ENCODE data around the gene STXBP1. TPM values are rescaled to one million over a fixed set of nuclear protein-coding genes. Genes with fewer than 3 reads are reported as not detected.

STXBP1 gene
- total and polyA plus RNA-seq, 9 donors = 5.3 to 19.5 (median 13.1) TPM

DNA sequence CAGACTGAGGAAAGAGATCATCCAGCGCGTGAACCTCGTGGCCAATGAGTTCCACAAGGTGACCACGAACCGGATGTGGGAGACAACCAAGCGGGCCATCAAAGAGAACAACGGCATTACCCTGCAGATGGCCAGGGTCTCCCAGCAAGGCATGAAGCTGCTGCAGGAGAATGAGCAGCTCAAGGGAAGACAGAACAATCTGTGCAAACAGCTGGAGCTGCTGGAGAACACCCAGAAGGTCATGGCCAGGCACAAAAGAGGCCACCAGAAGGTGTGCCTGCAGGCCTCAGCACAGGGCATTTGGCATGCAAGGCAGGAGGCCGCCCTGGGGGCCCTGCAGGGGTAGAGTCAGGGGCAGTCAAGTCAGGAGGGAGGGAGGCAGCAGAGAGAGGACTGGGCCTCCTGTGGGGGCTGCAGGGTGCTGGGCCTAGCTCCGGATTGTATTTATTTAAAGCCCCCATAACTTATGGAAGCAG, 99.2 kb downstream of the STXBP1 start:
- WGBS (ENCODE audit: insufficient coverage) = 52% methylated on average over 8 of the region's 9 CpGs
- H3K27me3 ChIP-seq (ENCODE audit: control insufficient read depth, insufficient read depth, low read length) = no peaks in the 10 kb centered on the region
- H3K36me3 ChIP-seq (ENCODE audit: control insufficient read depth, insufficient read depth, low read length) = peaks cover 7% of the 10 kb centered on the region
- no peaks in the 10 kb centered on the region for H3K9me3 ChIP-seq (replicated peaks; ENCODE audit: control insufficient read depth, low read depth, low read length)
- no peak for DNase-seq
- H3K4me1 ChIP-seq (ENCODE audit: control insufficient read depth, insufficient read depth, low read length) = peaks cover 40% of the 10 kb centered on the region
- H3K27ac ChIP-seq (ENCODE audit: low read length) = no peak overlapping the region
- H3K4me3 ChIP-seq (ENCODE audit: low read length) = no peak overlapping the region

DNA sequence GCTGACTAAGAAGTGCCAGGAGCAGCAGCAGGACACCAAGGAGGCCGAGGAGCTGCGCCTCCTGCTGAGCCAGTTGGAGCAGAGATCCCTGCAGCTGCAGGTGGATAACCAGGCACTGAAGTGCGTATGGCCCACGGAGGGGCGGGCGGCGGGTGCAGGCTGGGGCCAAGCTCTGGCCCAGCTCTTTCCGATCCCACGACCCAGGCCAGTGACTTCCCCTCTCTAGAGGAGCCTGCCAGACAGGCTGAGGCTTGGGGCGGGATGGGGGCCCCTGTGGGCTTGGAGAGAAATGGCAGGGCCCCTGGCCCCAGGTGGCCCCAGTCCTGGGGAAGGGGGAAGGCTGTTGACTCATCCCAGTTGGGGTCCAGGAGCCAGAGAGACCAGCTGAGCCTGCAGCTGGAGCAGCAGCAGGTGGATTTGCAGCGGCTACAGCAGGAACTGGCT, 99.8 kb downstream of the STXBP1 start:
- H3K27ac ChIP-seq (ENCODE audit: low read length) = no peak overlapping the region
- 36% methylated on average over 7 of the region's 11 CpGs for WGBS (ENCODE audit: insufficient coverage)
- peak; percentile 64 for DNase-seq
- no peaks in the 10 kb centered on the region for H3K9me3 ChIP-seq (replicated peaks; ENCODE audit: control insufficient read depth, low read depth, low read length)
- H3K4me3 ChIP-seq (ENCODE audit: low read length) = no peak overlapping the region
- H3K27me3 ChIP-seq (ENCODE audit: control insufficient read depth, insufficient read depth, low read length) = no peaks in the 10 kb centered on the region
- H3K36me3 ChIP-seq (ENCODE audit: control insufficient read depth, insufficient read depth, low read length) = peaks cover 7% of the 10 kb centered on the region
- H3K4me1 ChIP-seq (ENCODE audit: control insufficient read depth, insufficient read depth, low read length) = peaks cover 38% of the 10 kb centered on the region

DNA sequence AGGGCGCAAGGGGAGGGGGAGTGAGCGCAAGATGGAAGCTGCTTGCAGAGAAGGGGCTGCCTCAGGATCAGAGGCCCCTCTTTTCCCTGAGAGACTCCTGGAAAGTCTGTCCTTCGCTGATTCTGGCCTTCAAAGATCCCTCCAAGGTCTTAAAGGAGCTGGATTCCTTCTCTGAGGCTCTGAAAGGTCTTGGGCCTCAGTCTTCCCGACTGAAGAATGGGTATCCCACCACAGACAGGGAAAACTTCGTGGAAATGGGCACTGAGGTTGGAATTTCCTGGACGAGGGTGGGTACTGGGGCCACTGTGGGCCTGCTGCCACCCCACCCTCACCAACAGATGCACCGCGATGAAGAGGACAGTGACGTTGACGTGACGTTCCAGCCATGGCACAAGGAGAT, 100.3 kb downstream of the STXBP1 start:
- WGBS (ENCODE audit: insufficient coverage) = 78% methylated on average over 9 of the region's 11 CpGs
- H3K27me3 ChIP-seq (ENCODE audit: control insufficient read depth, insufficient read depth, low read length) = no peaks in the 10 kb centered on the region
- H3K36me3 ChIP-seq (ENCODE audit: control insufficient read depth, insufficient read depth, low read length) = peaks cover 7% of the 10 kb centered on the region
- peaks cover 36% of the 10 kb centered on the region for H3K4me1 ChIP-seq (ENCODE audit: control insufficient read depth, insufficient read depth, low read length)
- H3K4me3 ChIP-seq (ENCODE audit: low read length) = no peak overlapping the region
- no peaks in the 10 kb centered on the region for H3K9me3 ChIP-seq (replicated peaks; ENCODE audit: control insufficient read depth, low read depth, low read length)
- DNase-seq = no peak
- no peak overlapping the region for H3K27ac ChIP-seq (ENCODE audit: low read length)

GRCh38 chr9:127712867-127713266, 100.8 kb downstream of the STXBP1 start:
- WGBS (ENCODE audit: insufficient coverage) = 77% methylated on average over 10 of the region's 10 CpGs
- peaks cover 7% of the 10 kb centered on the region for H3K36me3 ChIP-seq (ENCODE audit: control insufficient read depth, insufficient read depth, low read length)
- H3K9me3 ChIP-seq (replicated peaks; ENCODE audit: control insufficient read depth, low read depth, low read length) = no peaks in the 10 kb centered on the region
- DNase-seq = no peak
- H3K4me1 ChIP-seq (ENCODE audit: control insufficient read depth, insufficient read depth, low read length) = peaks cover 35% of the 10 kb centered on the region
- no peaks in the 10 kb centered on the region for H3K27me3 ChIP-seq (ENCODE audit: control insufficient read depth, insufficient read depth, low read length)
- H3K4me3 ChIP-seq (ENCODE audit: low read length) = no peak overlapping the region
- H3K27ac ChIP-seq (ENCODE audit: low read length) = no peak overlapping the region

DNA sequence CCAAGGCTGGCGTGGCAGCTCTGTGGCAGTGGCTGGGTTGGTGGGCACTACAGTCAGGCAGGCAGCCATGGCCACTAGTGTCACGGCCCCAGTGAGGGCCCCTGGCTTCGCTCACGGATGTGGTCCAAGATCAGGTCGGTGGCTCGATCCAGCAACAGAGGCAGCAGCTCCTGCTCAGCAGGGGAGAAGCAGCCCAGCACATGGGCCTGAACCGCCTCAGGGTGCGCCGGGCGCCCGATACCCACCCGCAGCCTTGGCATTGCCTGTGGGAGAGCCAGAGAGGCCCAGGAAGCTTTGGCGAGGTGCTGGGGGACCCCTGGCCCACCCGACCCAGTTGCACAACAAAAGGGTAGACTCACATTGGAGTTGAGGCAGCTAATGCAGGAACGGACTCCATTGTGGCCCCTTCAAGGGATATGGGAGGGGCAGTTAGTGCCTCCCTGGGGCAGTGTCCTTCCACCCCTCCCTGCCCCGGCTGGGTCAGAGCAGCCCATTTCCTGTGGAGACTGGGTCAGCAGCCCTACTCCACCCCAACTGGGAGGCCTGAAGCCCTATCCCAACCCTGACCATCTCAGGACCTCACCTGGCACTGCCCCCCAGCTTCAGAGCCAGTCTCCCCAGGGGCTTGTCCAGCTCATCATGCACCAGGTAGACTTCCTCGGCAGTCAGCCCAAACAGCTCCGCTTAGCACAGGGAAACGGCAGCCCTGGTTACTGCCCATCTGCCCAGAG, 102.1 kb downstream of the STXBP1 start:
- Histone ChIP-seq H3K36me3 (ENCODE audit: control insufficient read depth, insufficient read depth, low read length) (peaks cover 7% of the 10 kb centered on the region), H3K4me3 (ENCODE audit: low read length) (peak overlapping the region; percentile 76), H3K4me1 (ENCODE audit: control insufficient read depth, insufficient read depth, low read length) (peaks cover 35% of the 10 kb centered on the region), H3K9me3 (replicated peaks; ENCODE audit: control insufficient read depth, low read depth, low read length) (no peaks in the 10 kb centered on the region), H3K27me3 (ENCODE audit: control insufficient read depth, insufficient read depth, low read length) (no peaks in the 10 kb centered on the region), H3K27ac (ENCODE audit: low read length) (no peak overlapping the region)
- 73% methylated on average over 16 of the region's 19 CpGs for WGBS (ENCODE audit: insufficient coverage)
- DNase-seq = no peak

DNA sequence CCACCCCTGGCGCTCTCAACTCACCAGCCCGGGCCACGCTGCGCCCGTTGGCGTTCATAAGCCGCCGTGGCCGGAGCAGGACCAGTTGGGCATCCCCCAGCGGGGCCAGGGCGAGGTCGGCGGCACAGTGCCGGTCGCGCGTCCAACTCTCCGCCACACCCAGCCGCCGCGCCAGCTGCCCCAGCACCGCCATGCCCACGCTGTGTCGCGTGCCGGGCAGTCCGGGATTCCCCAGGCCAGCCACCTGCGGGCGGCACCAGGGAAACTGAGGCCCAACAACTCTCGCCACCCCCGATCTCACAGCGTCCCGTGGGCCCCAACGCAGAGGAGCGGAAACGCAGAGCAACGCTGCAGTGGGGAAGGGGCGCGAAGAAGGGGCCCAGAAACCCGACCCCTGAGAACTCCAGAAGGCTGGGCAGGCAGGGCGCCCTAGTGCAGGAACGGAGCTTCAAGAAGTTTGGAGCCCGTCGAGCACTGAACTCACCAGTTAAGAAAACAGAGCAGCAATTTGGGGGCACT, 102.9 kb downstream of the STXBP1 start:
- H3K4me3 ChIP-seq (ENCODE audit: low read length) = peak overlapping the region; percentile 76

GRCh38 chr9:127715470-127716337, 103.6 kb downstream of the STXBP1 start, which contains the start of the genes PTRH1 and TTC16:
Gene PTRH1 (minus strand): TSS chr9:127715663. CDS start chr9:127715639, 24 bp downstream.
Gene TTC16 (plus strand): TSS chr9:127716079. CDS start chr9:127716146, 67 bp downstream.
- H3K36me3 ChIP-seq (ENCODE audit: control insufficient read depth, insufficient read depth, low read length) = peaks cover 7% of the 10 kb centered on the region
- peak; percentile 99 for DNase-seq
- no peaks in the 10 kb centered on the region for H3K9me3 ChIP-seq (replicated peaks; ENCODE audit: control insufficient read depth, low read depth, low read length)
- 1% methylated on average over 52 of the region's 65 CpGs for WGBS (ENCODE audit: insufficient coverage)
- H3K27me3 ChIP-seq (ENCODE audit: control insufficient read depth, insufficient read depth, low read length) = no peaks in the 10 kb centered on the region
- H3K4me3 ChIP-seq (ENCODE audit: low read length) = peak within 1 kb of the TSS; percentile 76
- peaks cover 30% of the 10 kb centered on the region for H3K4me1 ChIP-seq (ENCODE audit: control insufficient read depth, insufficient read depth, low read length)
- H3K27ac ChIP-seq (ENCODE audit: low read length) = peak within 1 kb of the TSS; percentile 92

More for the DNA sequence above, 102.9 kb downstream of the STXBP1 start:
- Histone ChIP-seq H3K9me3 (replicated peaks; ENCODE audit: control insufficient read depth, low read depth, low read length) (no peaks in the 10 kb centered on the region), H3K27ac (ENCODE audit: low read length) (peak overlapping the region; percentile 92), H3K4me1 (ENCODE audit: control insufficient read depth, insufficient read depth, low read length) (peaks cover 35% of the 10 kb centered on the region), H3K36me3 (ENCODE audit: control insufficient read depth, insufficient read depth, low read length) (peaks cover 7% of the 10 kb centered on the region), H3K27me3 (ENCODE audit: control insufficient read depth, insufficient read depth, low read length) (no peaks in the 10 kb centered on the region)
- no peak for DNase-seq
- under 1% methylated on average over 43 of the region's 44 CpGs for WGBS (ENCODE audit: insufficient coverage)

DNA sequence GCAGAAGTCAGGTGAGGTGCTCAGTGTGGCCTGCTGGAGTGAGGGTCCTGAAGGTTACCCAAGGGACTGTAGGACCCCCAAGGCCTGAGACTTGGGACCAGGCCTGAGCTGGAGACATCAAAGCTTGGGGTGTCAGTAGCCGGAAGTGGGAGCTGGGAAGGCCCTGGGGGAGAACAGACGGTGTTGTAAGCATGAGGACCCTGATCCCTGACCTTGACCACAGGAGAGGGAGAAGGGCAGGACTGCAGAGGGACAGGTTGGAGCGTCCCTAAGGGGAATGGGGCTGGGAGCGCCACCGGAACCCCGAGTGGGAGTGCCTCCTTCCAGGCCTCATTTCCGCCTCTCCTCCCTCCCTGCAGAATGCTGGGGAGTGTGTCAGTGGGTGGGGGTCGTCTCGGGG, 104.3 kb downstream of the STXBP1 start:
- Histone ChIP-seq H3K9me3 (replicated peaks; ENCODE audit: control insufficient read depth, low read depth, low read length) (no peaks in the 10 kb centered on the region), H3K27me3 (ENCODE audit: control insufficient read depth, insufficient read depth, low read length) (no peaks in the 10 kb centered on the region), H3K4me1 (ENCODE audit: control insufficient read depth, insufficient read depth, low read length) (peaks cover 24% of the 10 kb centered on the region), H3K4me3 (ENCODE audit: low read length) (peak overlapping the region; percentile 76), H3K36me3 (ENCODE audit: control insufficient read depth, insufficient read depth, low read length) (peaks cover 7% of the 10 kb centered on the region), H3K27ac (ENCODE audit: low read length) (peak overlapping the region; percentile 83)
- 80% methylated on average over 4 of the region's 9 CpGs for WGBS (ENCODE audit: insufficient coverage)
- DNase-seq = no peak

DNA sequence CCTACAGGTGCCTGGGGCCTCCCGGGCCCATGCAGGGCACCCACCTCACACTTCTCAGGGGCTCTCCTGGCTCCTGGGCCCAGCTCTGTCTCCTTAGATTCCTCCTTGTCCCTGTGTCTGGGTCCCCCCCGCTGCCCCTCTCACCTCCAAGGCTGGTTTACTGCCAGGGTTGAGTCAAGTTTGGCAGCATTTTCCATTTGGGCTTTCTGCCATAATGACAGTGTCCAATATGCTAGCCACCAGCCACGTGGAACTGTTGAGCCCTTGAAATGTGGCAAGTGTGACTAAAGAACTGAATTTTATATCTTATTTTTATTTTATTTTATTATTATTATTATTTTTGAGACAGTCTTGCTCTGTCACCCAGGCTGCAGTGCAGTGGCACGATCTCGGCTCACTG, 105.7 kb downstream of the STXBP1 start:
- H3K36me3 ChIP-seq (ENCODE audit: control insufficient read depth, insufficient read depth, low read length) = peaks cover 3% of the 10 kb centered on the region
- 82% methylated on average over 2 of the region's 5 CpGs for WGBS (ENCODE audit: insufficient coverage)

More for the DNA sequence above, 105.7 kb downstream of the STXBP1 start:
- DNase-seq = no peak
- Histone ChIP-seq H3K4me1 (ENCODE audit: control insufficient read depth, insufficient read depth, low read length) (peaks cover 13% of the 10 kb centered on the region), H3K4me3 (ENCODE audit: low read length) (no peak overlapping the region), H3K9me3 (replicated peaks; ENCODE audit: control insufficient read depth, low read depth, low read length) (no peaks in the 10 kb centered on the region), H3K27ac (ENCODE audit: low read length) (no peak overlapping the region), H3K27me3 (ENCODE audit: control insufficient read depth, insufficient read depth, low read length) (no peaks in the 10 kb centered on the region)
